Renal cortex interstitium (tissue), 11 donors: ENCODE measurements around the gene WIPF3. TPM values are rescaled to one million over a fixed set of nuclear protein-coding genes. Genes with fewer than 3 reads are reported as not detected.
"Not testable (repeated sequence)": the region's sequence is repeated elsewhere in the genome, so short reads cannot be mapped to it uniquely, and the experiment has no call there.

Source experiments
- DNase-seq, 11 donors: peaks; one replicate each; pipeline ENCODE4 v3.0.0-alpha.2; 2013; ENCODE audit warnings: low read depth in 9 of 11, low spot score in 4 of 11; ENCODE audit errors: extremely low read depth in 1 of 11
- polyA plus RNA-seq, 3 donors: library from polyadenylated mRNA; unstranded; fragments of 120-200 nt; gene quantifications; one replicate each; pipeline ENCODE4 v1.2.1, GENCODE V29; 2013; ENCODE audit not compliant: insufficient read length in 3 of 3

The WIPF3 gene
- polyA plus RNA-seq, 3 donors: 5.4 to 5.8 (median 5.6) TPM

DNA sequence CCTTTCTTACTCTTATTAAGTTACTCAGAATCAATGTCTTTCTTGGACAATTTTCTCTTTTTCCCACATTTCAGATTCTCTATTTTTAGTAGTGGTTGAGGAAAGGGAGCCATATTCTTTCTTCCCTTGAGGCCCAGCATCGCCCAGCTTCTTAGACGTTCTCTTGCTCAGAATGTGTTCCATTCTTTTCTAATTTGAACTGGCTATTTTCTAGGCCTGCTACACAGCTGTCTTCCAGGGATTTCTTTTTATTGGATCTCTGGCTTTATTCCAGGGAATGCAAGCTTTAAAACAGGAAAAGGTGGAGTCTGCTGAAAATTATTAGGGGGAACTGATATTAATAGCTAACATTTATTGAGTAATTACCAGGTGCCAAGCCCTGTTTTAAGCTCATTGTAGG, 58.3 kb downstream of the WIPF3 start:
- DNase-seq: no peak

DNA sequence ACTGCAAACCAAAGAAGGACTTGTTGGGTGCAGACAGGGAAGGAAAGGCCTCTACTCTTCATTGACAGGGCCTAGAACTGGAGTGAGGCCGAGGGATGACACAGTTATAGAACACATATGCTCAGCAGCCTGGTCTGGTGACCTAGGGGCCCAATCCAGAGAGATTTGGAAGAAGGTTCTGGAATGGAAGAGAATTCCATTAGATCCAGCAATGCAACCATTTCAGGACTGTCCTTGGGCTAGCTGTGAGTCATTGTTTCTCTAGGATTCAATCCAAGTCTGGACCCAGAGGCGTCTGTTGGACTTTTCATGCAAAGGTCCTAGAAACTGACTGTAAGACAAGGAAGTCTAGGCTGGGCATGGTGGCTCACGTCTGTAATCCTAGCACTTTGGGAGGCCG, 59.2 kb downstream of the WIPF3 start:
- no peak for DNase-seq

DNA sequence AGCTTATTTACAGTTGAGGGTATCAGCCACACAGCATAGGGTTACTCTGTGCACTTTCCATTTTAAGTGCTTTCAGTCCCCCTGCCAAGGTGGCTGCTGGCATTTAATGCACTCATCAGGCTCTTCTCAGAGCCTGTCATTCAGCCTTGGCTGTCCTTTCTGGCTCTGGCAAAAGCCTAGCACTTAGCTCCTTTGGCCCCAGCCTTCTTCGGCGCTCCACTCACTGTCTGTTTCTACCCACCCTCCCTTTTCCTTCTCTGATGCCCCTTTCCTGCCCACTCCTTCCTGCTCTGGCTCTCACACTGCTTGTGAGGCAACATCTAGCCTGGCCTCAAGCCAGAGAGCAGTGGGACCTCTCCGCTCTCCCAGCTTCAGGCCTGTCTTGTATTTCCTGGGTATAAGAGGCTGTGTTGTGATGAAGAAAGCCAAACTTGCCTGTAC, 60.2 kb downstream of the WIPF3 start:
- DNase-seq: no peak

DNA sequence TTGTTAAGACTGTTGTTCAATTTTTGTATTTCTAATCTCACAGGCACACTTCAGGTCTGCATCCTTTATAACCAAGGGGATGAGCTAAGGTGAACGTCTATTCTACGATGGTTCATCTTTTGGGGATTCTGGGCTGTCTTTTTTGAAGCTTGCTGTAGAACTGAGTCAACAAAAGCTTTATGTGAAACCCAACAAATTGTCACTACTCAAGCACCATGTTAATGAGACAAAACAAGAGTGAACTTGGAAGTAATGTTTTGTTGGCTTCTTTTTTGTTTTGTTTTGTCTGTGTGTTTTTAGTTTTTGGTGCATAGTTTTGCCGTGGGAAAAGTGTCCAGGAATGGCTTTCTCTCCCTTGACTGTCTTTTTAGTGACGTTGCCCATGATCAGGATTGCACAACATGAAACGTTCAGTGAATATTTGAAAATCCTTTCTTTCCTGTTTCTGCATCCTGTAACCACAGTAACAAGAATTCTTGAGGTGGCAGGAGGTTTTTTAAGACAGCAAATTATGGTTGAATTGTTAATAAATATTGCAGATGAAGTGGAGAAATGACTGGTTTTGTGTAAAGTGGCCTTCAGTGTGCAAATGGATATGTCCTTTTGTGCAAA, 65.6 kb downstream of the WIPF3 start:
- DNase-seq: no peak

DNA sequence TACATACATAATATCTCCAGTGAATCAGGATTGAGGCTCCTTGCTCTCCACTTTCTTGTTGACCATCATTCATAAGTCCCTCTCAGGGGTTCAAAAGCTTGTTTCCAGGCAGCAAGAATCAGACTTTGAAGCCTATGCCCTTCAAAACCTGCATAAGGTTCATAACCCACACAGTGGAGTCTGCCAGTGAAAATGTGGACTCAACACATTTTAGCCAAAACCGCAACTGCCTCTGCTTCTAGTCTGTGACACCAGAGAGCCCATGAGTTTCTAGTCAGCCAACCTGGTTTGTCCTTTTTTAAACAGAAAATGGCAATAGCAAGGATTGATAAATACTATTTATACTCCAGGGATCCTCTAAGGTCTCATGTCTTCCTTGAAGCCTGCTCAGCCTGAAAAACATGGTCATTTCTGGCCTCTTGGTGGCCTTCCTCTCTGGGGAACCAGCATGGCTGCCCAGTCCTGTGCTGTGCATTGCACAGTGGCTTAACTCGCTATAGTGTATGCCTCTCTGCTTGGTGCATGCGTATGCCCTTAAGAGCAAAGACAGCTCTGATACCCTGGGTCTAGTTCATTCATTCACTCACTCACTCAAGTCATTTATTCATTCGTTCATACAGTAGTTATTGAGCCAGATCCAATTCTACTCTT, 67.5 kb downstream of the WIPF3 start:
- no peak for DNase-seq

DNA sequence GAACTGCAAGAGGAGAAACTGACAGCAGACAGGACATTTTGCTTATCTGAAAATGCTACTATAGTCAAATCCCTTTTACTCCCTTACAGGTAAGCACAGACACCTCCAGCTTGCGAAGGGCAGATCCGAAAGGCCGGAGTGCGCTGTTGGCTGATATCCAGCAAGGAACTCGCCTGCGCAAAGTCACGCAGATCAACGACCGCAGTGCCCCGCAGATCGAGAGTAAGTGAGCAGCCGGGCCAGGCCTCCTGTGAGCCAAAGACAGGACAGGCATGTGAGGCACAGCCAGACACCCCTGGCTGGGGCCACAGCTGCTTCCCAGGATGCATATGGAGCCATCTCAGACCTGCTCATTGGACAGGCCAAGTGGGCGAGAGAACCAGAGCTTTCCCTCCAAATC, 69.4 kb downstream of the WIPF3 start:
- DNase-seq: no peak

DNA sequence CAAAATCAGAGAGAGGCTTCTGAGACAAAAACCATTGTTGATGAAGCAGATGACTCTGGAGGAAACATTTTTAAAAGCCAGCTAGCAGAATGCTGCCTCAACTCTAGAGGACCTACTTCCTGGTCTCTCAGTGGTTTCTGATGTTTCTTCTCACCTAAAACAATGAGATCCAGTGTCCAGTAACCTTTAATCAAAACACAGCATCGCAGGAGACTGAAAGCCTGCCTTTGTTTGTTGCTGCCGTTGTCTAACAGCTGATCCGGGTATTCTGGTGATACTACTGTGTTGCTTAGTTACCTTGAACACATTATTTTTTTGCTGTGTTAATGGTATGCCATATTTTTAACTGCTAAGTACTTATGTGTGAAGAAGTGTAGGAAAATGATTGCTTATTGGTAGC, 70.9 kb downstream of the WIPF3 start:
- no peak for DNase-seq

DNA sequence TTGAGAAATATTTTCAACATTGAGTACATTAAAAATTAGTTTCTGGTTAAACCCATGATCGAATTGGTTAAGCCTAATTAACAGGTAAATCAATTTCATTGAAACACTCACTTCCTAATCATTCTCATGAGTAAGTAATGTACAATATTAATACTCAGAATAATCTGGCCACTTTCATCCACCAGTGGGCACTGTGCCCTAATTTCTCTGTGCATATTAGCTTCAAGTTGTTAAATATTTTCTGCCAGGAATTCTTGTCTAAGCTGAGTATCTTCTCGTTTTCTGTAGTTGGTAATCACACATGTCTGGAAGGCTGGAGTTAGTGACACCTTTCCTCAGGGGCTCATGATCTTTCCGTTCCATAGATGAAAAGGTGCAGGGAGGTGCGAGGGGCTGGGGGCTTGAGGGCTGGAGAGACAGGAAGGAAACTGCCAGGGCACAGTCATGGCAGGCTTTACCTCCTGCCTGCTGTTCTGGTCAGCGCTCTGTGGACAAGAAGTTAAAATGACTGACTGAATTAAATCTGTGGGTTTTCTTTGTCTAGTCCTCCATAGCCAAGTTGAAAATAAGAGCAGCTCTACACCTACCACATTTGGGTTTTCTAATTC, 71.9 kb downstream of the WIPF3 start:
- peak in 1 of 11 donors; percentile 46 for DNase-seq

DNA sequence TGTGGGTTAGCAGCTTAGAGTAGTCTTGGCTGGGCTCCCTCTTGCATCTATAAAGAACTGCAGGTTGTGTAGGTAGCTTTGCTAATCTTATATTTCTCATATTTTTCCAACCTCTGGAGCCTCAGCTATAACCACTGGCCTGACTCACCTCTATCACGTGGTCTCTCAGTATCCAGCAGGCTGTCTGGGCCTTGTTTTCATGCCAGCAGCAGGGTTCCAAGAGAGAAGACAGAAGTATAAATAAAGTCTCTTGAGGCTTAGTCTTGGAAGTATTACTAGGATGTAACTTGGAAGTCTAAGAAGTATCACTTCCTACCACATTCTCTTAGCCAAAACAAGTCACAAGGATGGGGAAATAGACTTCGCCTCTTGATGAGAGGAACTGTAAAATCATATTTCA, 73.3 kb downstream of the WIPF3 start:
- DNase-seq: no peak

DNA sequence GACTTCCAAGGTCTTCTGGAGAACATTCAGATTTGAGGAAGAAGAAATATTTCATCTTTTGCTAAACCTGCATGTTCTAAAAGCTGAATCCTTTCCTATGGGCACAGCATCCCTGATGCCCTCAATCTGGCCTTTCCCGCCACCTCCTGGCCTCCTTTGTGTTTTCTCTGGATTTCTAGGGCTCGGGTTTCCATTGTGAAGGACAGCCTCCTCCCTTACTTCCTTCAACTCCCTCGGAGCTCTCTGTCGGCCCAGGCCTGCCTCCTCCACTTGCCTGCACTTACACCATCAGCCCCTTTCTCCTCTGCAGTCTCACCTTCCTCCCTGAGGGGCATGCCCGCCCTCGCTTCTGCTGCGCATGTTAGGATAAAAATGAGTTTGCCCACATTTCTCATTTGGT, 75.4 kb downstream of the WIPF3 start:
- no peak for DNase-seq

DNA sequence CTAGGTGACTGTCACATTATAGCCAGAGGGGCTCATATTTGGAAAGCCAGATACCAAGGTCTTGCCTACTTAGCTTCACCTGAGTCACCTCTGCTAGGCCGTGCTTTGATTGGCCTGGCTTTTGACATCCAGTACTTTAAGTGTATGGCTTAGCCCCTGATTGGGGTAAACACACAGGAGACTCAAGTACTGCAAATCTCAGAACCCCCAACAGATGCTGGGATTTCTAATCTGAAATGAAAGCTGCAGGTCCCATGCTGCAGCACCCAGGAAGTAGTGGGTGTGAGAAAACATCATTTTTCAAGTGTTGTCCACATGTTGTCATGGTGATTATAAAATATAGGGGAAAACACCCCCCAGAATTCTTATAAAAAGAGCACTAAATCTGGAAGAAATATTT, 76.2 kb downstream of the WIPF3 start:
- DNase-seq: no peak

DNA sequence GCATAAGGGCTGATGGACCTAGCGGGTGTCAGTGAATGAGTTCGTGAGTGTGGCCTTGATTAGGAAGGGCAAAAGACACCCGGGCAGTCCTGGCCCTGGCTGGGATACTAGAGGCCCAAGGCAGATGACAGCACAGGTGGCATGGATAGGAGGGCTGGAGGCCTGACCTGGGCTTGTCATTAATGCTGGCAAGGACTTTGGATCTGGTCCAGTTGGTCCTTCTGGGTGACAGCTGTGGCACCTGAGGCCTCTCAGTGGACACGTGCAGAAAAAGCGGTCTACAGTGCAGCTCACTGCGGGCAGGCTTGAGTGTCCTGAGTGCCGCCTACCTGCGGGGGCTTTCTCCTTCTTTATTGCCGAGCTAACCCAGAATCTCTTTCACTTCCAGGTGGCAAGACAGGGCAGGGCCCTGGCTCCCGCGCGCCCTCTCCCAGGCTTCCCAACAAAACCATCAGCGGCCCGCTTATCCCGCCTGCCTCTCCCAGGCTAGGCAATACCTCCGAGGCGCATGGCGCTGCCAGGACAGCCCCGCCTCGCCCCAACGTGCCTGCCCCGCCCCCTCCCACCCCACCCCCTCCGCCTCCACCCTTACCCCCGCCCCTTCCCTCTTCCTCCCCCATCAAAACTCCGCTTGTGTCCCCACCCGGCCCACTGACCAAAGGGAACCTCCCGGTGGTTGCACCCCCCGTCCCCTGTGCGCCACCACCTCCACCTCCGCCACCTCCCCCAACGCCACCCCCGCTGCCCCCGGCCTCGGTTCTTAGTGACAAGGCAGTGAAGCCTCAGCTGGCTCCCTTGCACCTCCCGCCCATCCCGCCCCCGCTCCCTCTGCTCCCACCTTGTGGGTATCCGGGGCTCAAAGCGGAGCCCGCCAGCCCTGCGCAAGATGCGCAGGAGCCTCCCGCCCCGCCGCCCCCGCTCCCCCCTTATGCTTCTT, 77.4 kb downstream of the WIPF3 start:
- peak in 1 of 11 donors; percentile 6 for DNase-seq

DNA sequence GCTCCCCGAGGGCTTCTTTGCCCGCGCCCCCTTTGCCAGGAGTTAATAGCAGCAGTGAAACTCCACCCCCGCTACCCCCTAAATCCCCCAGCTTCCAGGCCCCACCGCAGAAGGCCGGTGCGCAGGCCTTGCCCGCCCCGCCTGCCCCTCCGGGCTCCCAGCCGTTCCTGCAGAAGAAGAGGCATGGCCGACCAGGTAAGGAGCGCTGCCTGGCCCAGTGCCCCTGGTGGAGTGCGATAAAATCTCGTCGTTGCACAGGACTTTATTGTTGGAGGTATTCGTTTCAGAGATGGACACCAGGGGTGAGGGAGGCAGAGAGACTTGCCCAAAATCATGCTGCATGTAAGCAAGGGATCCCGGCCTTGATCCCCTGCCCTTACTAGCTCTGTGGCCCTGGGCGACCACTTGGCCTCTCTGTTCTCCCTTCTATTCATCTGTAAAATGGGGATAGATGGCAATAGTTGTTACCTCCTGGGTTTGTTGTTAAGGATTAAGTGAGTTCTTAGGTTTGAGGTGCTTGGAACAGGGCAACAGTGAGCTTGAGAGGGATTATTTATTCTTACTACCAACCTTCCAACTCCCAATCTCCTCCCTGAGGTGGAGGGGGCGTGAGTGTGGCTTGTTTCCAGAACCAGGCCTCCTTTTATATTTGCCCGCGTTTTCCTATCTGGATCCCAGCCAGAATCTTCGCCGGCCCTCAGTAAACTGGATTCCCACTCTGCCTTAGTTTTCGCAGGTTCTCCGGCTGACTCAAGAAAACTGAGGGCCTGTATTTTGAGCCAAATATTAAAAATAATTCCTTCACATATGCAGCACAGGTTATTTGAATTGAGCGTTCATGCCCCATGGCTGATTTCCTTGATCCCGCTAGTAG, 78.3 kb downstream of the WIPF3 start:
- DNase-seq: peak in 2 of 11 donors; percentile 10 to 35

DNA sequence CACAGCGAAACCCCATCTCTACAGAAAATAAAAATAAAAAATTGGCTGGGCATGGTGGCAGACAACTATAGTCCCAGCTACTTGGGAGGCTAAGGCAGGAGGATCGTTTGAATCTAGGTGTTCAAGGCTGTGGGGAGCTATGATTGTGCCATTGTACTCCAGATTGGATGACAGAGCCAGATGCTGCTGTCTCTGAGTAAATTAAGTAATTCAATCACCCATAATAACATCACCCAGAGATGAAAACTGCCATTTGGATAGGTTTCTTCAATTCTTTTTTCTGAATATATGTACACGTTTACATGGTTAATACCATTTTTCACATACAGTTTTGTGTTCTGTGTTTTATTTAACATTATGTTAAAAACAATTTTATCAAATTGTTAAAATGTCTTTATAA, 79.3 kb downstream of the WIPF3 start:
- no peak for DNase-seq

DNA sequence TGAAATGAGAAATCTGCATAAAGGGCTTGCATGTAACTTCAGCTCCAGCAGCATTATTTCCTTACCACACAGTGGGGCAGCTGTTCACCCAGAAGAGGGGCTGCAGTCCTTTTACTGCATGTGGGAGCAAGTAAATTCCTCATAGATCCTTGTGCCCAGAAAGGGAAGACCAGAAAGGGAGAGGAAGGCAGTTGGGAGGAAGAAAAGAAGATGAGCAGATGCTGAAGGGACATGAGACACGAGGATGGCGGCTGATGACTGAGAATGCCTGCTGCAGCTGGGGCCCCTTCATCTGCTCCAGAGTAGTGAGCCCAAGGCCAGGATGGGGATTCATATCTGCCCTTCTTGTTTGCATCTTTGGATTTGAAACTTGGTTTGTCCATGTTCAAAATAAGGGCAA, 80.5 kb downstream of the WIPF3 start:
- DNase-seq: no peak

DNA sequence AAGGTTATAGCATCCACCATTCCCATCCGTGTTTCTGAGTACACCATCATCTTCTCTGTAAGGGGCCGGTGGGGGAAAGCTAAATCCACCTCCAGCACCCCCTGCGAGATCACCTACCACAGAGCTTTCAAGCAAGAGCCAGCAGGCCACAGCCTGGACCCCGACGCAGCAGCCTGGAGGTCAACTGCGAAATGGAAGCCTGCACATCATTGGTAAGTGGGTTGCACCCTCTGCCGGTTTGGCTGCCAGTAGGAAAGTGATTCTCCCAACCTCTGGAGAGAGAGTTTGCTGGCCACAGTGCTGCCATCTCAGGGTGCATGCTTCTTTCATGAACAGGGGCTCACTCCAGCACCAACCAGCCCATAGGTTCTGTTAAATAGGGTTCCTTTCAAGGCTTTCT, 81.7 kb downstream of the WIPF3 start:
- DNase-seq: no peak

DNA sequence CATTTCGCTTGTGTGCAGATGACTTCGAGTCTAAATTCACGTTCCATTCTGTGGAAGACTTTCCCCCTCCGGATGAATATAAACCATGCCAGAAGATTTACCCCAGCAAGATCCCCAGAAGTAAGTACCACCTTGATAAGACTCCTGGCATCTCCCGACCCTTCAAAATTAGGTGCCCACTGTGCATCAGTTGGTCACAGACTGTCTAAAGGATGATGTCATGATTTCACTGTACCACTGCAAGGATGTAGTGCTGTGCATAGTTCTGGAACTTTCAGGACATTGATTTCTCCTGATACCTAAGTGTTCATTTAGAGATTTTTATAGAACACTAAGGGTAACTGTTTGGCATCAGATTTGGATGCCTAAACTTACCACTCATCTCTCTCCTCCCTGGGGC, 83.0 kb downstream of the WIPF3 start:
- DNase-seq: no peak

DNA sequence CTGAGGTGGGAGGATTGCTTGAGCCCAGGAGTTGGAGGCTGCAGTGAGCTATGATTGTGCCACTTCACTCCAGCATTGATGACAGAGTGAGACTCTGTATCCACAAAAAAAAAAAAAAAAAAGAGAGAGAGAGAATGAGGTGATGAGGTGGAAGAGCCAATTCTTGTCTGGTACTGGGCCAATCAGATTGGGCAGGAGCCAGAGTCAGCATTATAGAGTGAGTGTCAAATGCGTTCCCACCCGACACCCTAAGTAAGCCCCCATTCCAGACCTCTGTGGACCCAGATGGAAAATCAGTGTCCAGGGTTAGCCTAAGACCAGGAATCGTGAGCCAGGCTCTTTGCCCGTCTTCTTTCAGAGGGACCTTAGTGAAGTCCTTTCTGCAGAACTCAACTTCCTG, 83.9 kb downstream of the WIPF3 start:
- no peak for DNase-seq

DNA sequence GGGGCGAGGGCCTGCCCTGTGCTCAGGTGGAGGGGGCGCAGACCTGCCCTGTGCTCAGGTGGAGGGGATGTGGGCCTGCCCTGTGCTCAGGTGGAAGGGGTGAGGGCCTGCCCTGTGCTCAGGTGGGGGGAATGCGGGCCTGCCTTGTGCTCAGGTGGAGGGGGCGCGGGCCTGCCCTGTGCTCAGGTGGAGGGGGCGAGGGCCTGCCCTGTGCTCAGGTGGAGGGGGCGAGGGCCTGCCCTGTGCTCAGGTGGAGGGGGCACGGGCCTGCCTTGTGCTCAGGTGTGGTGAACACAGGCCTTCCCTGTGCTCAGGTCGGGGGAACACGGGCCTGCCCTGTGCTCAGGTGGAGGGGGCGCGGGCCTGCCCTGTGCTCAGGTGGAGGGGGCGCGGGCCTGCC, 84.5 kb downstream of the WIPF3 start:
- not testable (repeated sequence) for DNase-seq
